CD4-positive, alpha-beta T cell (primary cell): ENCODE data around the gene WDR88. TPM values are rescaled to one million over a fixed set of nuclear protein-coding genes. Genes with fewer than 3 reads are reported as not detected.

ENCODE experiments used
- ATAC-seq: fragments of 200-7000 bp; cut with Tn5 transposase; one replicate; pipeline ENCODE4 v1.10.0; 2022; ENCODE audit warnings: mild to moderate bottlenecking; ENCODE audit not compliant: poor library complexity
- CTCF ChIA-PET: fragments of 350-600 bp; sonication (Branson Sonifier 250); formaldehyde crosslinking; loops from one replicate; lab custom pipeline; 2021; ENCODE audit warnings: antibody characterized with exemption, inconsistent platforms; lab: Charles Lee
- POLR2A ChIA-PET: fragments of 350-600 bp; sonication (Branson Sonifier 250); formaldehyde crosslinking; loops from one replicate; lab custom pipeline; 2021; ENCODE audit warnings: antibody characterized with exemption, inconsistent platforms; lab: Charles Lee
- DNase-seq, 14 experiments: peaks; one replicate each; pipeline ENCODE4 v3.0.0-alpha.2; 2013 to 2020; ENCODE audit warnings: mixed read lengths in 2 of 14
- H3K27ac ChIP-seq, 2 donors: one replicate each; pipeline versions ENCODE4 v1.5.1 to v1.7.0; 2013; ENCODE audit warnings: low read length in 2 of 2, low read depth in 1 of 2, mild to moderate bottlenecking in 1 of 2
- H3K27me3 ChIP-seq, 2 experiments: 1 replicate in 1 of 2; 2 replicates in 1 of 2; pipeline versions ENCODE4 v1.6.1 to v1.7.0; 2013; ENCODE audit warnings: low read length in 2 of 2, control low read depth in 1 of 2, mild to moderate bottlenecking in 1 of 2, moderate library complexity in 1 of 2; ENCODE audit not compliant: insufficient read depth in 2 of 2, control insufficient read depth in 1 of 2
- H3K36me3 ChIP-seq: one replicate; pipeline ENCODE4 v1.6.1; 2013; ENCODE audit warnings: low read length, control low read depth; ENCODE audit not compliant: insufficient read depth
- H3K4me1 ChIP-seq: one replicate; pipeline ENCODE4 v1.6.1; 2013; ENCODE audit warnings: low read length, control low read depth; ENCODE audit not compliant: insufficient read depth
- H3K4me3 ChIP-seq: one replicate; pipeline ENCODE4 v1.5.1; 2013; ENCODE audit warnings: mild to moderate bottlenecking, low read length, moderate library complexity
- H3K9me3 ChIP-seq, 2 experiments: 1 replicate in 1 of 2; 2 replicates in 1 of 2; pipeline versions ENCODE4 v1.6.1 to v1.7.0; 2013; ENCODE audit warnings: low read length in 2 of 2, mild to moderate bottlenecking in 2 of 2, control low read depth in 1 of 2, moderate library complexity in 1 of 2; ENCODE audit not compliant: control insufficient read depth in 1 of 2, insufficient read depth in 1 of 2
- H3K27ac Mint-ChIP-seq: one replicate; pipeline ENCODE4 v1.8.0; 2020; ENCODE audit warnings: mixed read lengths
- H3K27me3 Mint-ChIP-seq: one replicate; pipeline ENCODE4 v1.8.0; 2021; ENCODE audit warnings: mixed read lengths
- H3K36me3 Mint-ChIP-seq: one replicate; pipeline ENCODE4 v1.8.0; 2021; ENCODE audit warnings: low read depth, mixed read lengths
- H3K4me1 Mint-ChIP-seq: one replicate; pipeline ENCODE4 v1.8.0; 2021; ENCODE audit warnings: low read depth, mixed read lengths
- H3K4me3 Mint-ChIP-seq: one replicate; pipeline ENCODE4 v1.8.0; 2020; ENCODE audit warnings: mild to moderate bottlenecking, mixed read lengths
- H3K9me3 Mint-ChIP-seq: one replicate; pipeline ENCODE4 v1.8.0; 2020; ENCODE audit warnings: mixed read lengths
- intact Hi-C, 2 experiments: fragments of 100-400 bp; cut with DNase I in 1 of 2; cut with micrococcal nuclease in 1 of 2; formaldehyde crosslinking; loops; one replicate each; pipeline versions ENCODE4 v1.15.1 to v1.9.0; 2023 to 2025; cut with DNase I, micrococcal nuclease
- total RNA-seq, 174 experiments: library from RNA in 2 of 174; stranded (reverse) in 2 of 174; gene quantifications; one replicate each; pipeline ENCODE4 v1.2.3 and lab custom pipeline; 2021 to 2026
- TF ChIP-seq, protein P1 (sequence below): fragments of 200-600 bp; IDR thresholded peaks from one replicate; pipeline ENCODE4 v1.8.0; 2022; ENCODE audit warnings: antibody characterized with exemption, mild to moderate bottlenecking

WDR88 gene
- total RNA-seq, 2 experiments from 2014 or later: not detected

DNA sequence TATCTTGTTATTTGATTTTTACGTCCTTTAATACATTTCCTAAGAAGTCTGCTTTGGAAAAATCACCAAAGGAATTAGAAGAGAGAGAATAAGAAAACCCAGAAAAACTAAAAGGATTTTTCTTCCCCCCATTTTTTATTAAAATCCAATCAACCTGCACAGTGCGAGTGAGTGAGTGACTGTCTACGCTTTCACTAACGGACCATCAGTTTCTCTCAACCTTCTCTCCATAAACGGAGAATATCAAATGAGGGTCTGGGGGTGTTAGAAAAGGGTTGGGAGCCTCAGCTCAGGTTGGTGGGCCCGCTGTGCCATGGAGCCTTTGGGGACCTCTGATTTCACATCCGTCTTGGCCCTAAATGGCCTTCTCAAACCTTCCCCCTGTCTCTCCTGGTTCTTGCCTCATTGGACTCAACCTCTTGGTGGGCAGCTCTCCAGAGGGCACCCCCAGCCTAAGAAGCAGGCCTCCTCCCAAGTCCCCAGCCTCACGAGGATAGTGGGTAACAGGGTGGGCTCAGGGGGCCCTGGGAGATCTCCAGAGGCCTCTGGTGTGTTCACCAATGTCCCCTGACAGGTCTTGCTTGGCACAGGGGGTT, 61.5 kb downstream of the WDR88 start:
- H3K9me3 ChIP-seq: no peaks in the 10 kb centered on the region
- Mint-ChIP-seq H3K9me3 (no peaks in the 10 kb centered on the region), H3K4me3 (no peak overlapping the region), H3K36me3 (no peaks in the 10 kb centered on the region), H3K27ac (no peak overlapping the region), H3K27me3 (peaks cover 52% of the 10 kb centered on the region), H3K4me1 (no peaks in the 10 kb centered on the region)
- H3K4me1 ChIP-seq: peaks cover 6% of the 10 kb centered on the region
- intact Hi-C loops: no loop called here
- no peak overlapping the region for H3K27ac ChIP-seq
- no peaks in the 10 kb centered on the region for H3K36me3 ChIP-seq
- TF ChIP-seq, protein P1, sequence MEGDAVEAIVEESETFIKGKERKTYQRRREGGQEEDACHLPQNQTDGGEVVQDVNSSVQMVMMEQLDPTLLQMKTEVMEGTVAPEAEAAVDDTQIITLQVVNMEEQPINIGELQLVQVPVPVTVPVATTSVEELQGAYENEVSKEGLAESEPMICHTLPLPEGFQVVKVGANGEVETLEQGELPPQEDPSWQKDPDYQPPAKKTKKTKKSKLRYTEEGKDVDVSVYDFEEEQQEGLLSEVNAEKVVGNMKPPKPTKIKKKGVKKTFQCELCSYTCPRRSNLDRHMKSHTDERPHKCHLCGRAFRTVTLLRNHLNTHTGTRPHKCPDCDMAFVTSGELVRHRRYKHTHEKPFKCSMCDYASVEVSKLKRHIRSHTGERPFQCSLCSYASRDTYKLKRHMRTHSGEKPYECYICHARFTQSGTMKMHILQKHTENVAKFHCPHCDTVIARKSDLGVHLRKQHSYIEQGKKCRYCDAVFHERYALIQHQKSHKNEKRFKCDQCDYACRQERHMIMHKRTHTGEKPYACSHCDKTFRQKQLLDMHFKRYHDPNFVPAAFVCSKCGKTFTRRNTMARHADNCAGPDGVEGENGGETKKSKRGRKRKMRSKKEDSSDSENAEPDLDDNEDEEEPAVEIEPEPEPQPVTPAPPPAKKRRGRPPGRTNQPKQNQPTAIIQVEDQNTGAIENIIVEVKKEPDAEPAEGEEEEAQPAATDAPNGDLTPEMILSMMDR: no peak
- ATAC-seq (no peak), DNase-seq (no peak)
- H3K4me3 ChIP-seq: no peak overlapping the region
- ChIA-PET POLR2A (no interaction called here), CTCF (no interaction called here)
- peaks cover 22 to 37% of the 10 kb centered on the region in 2 experiments for H3K27me3 ChIP-seq

DNA sequence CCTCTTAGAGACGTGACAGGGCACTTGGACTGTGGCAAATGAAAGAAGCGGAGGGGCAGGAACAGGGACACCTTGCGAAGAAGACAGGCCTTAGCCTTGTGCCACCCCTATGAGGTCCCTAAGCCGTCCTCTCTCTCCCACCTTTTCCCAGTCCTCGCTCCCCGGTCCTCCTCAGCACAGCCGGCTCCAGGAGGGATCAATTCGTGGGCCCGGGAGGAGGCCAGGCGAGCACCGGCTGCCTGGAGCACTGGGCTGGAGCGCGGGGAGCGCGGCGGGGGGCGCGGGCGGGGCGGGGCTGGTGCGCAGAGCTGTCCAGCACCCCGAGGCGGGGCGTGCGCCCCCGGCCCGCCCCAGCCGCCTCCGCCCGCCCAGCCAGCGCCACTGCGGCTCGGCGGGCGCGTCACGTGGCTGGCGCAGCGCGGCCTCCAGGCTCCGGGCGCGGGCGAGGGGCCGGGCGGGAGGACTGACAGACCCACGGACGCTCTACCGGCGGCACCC, 62.0 kb downstream of the WDR88 start, which contains the start of gene LRP3:
TSS of gene LRP3 (plus strand) at position 466 of the 498 bp plus-strand sequence. CDS start 456 bp downstream, outside the sequence.
- Mint-ChIP-seq H3K27ac (no peak within 1 kb of the TSS), H3K9me3 (no peaks in the 10 kb centered on the region), H3K27me3 (peaks cover 52% of the 10 kb centered on the region), H3K4me3 (peak within 1 kb of the TSS; percentile 56), H3K4me1 (no peaks in the 10 kb centered on the region), H3K36me3 (no peaks in the 10 kb centered on the region)
- intact Hi-C loops: no loop called here
- Histone ChIP-seq H3K4me1 (peaks cover 6% of the 10 kb centered on the region), H3K27ac (no peak within 1 kb of the TSS), H3K36me3 (no peaks in the 10 kb centered on the region), H3K4me3 (no peak within 1 kb of the TSS), H3K27me3 (peaks cover 22 to 37% of the 10 kb centered on the region in 2 experiments), H3K9me3 (no peaks in the 10 kb centered on the region)
- DNase-seq: no peak
- TF ChIP-seq, protein P1: no peak
- POLR2A ChIA-PET: no interaction called here
- CTCF ChIA-PET: no interaction called here
- ATAC-seq: no peak

DNA sequence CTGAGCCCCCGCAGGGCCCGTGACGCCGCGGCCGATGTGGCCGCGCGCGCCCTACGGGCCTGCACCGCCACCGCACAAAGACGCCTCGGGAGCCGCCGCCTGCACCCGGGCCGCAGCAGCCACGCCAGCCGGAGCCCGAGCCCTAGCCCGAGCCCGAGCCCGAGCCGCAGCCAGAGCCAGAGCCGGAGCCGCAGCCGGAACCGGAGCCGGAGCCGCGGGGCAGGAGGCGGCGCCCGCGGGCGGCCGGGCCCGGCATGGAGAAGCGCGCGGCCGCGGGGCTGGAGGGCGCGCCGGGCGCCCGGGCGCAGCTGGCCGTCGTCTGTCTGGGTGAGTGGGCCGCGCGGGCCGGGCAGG, 62.6 kb downstream of the WDR88 start:
- Mint-ChIP-seq H3K4me3 (no peak overlapping the region), H3K27me3 (peaks cover 52% of the 10 kb centered on the region), H3K27ac (no peak overlapping the region), H3K4me1 (no peaks in the 10 kb centered on the region), H3K36me3 (no peaks in the 10 kb centered on the region), H3K9me3 (no peaks in the 10 kb centered on the region)
- H3K4me3 ChIP-seq: no peak overlapping the region
- intact Hi-C loops: no loop called here
- CTCF ChIA-PET: no interaction called here
- no peak for ATAC-seq
- POLR2A ChIA-PET: no interaction called here
- no peak for DNase-seq
- H3K9me3 ChIP-seq: no peaks in the 10 kb centered on the region
- peaks cover 6% of the 10 kb centered on the region for H3K4me1 ChIP-seq
- peaks cover 22 to 37% of the 10 kb centered on the region in 2 experiments for H3K27me3 ChIP-seq
- no peak overlapping the region for H3K27ac ChIP-seq
- TF ChIP-seq, protein P1: no peak
- H3K36me3 ChIP-seq: no peaks in the 10 kb centered on the region
